HCT116 (cell line): ENCODE results near the gene C9orf152. TPM values are rescaled to one million over a fixed set of nuclear protein-coding genes. Genes with fewer than 3 reads are reported as not detected.
A peak's percentile ranks its signal among the peaks of the same experiment; 100 is the strongest.
"Not testable (repeated sequence)": the region's sequence is repeated elsewhere in the genome, so short reads cannot be mapped to it uniquely, and the experiment has no call there.

Source experiments
- ATAC-seq: fragments of 200-7000 bp; cut with Tn5 transposase; 2 replicates; pipeline ENCODE4 v1.9.1; 2020; ENCODE audit warnings: mild to moderate bottlenecking, moderate library complexity
- BruUV-seq: library from RNA; stranded (reverse); fragments of 400-500 nt; replicated peaks from 2 replicates; lab custom pipeline; 2021; lab: Mats Ljungman, UMichigan
- CTCF ChIA-PET: fragments of 300-600 bp; sonication (Branson Sonifier 250); formaldehyde crosslinking; loops from one replicate; lab custom pipeline; 2021; ENCODE audit warnings: antibody characterized with exemption; lab: Charles Lee
- POLR2A ChIA-PET: fragments of 300-600, 350-600 bp; sonication (Branson Sonifier 250); formaldehyde crosslinking; loops from one replicate; lab custom pipeline; 2021; ENCODE audit warnings: antibody characterized with exemption; lab: Charles Lee
- RAD21 ChIA-PET, 2 experiments: fragments of 300-600 bp; sonication (Branson Sonifier 250); formaldehyde crosslinking; loops; one replicate each; lab custom pipeline; 2023; ENCODE audit warnings: low total read pairs in 2 of 2; ENCODE audit not compliant: uncharacterized antibody in 2 of 2, unreplicated experiment in 2 of 2, low non-redundant PET in 1 of 2; lab: Charles Lee
- DNase-seq: peaks from one replicate; pipeline ENCODE4 v3.0.0-alpha.2; 2010; ENCODE audit warnings: low read depth, low spot score
- H2AFZ ChIP-seq: fragments of 200-600 bp; shearing (Covaris generic), sonication (generic); 2 replicates; pipeline ENCODE4 v1.6.1; 2017; ENCODE audit warnings: low read depth, mixed run types, mixed read lengths, antibody characterized with exemption, low read length; ENCODE audit not compliant: poor library complexity, severe bottlenecking
- H3K27ac ChIP-seq: 2 replicates; pipeline ENCODE4 v1.5.1; 2012; ENCODE audit warnings: low read depth, low read length
- H3K27me3 ChIP-seq: fragments of 200-600 bp; sonication (generic); 2 replicates; pipeline ENCODE4 v1.6.1; 2016; ENCODE audit warnings: mixed run types, low read length, mixed read lengths; ENCODE audit not compliant: insufficient read depth
- H3K36me3 ChIP-seq, 2 experiments: fragments of 200-500 bp in 1 of 2; fragments of 200-600 bp in 1 of 2; sonication (Bioruptor generic) in 1 of 2; sonication (generic) in 1 of 2; 2 replicates each; pipeline versions ENCODE4 v1.5.1 to v1.6.1; 2014 to 2016; ENCODE audit warnings: low read length in 2 of 2, inconsistent platforms in 1 of 2, mixed read lengths in 1 of 2, mixed run types in 1 of 2; ENCODE audit not compliant: insufficient read depth in 2 of 2, control insufficient read depth in 1 of 2
- H3K4me1 ChIP-seq, 2 experiments: fragments of 200-600 bp in 1 of 2; sonication (generic) in 1 of 2; 2 replicates each; pipeline versions ENCODE4 v1.5.1 to v1.6.1; 2012 to 2017; ENCODE audit warnings: low read length in 2 of 2, inconsistent platforms in 1 of 2, mild to moderate bottlenecking in 1 of 2, mixed read lengths in 1 of 2, mixed run types in 1 of 2, moderate library complexity in 1 of 2; ENCODE audit not compliant: insufficient read depth in 2 of 2, control insufficient read depth in 1 of 2
- H3K4me2 ChIP-seq: fragments of 200-600 bp; sonication (generic); 2 replicates; pipeline ENCODE4 v1.6.1; 2017; ENCODE audit warnings: mixed run types, low read length, mixed read lengths
- H3K4me3 ChIP-seq, 2 experiments: fragments of 200-600 bp in 1 of 2; sonication (generic) in 1 of 2; replicated peaks in 1 of 2; 2 replicates each; pipeline ENCODE4 v1.5.1; 2011 to 2016; ENCODE audit warnings: low read length in 2 of 2, control low read depth in 1 of 2, low read depth in 1 of 2, mild to moderate bottlenecking in 1 of 2, mixed read lengths in 1 of 2, mixed run types in 1 of 2
- H3K79me2 ChIP-seq: fragments of 200-600 bp; sonication (generic); 2 replicates; pipeline ENCODE4 v1.6.1; 2017; ENCODE audit warnings: mild to moderate bottlenecking, mixed run types, low read length, moderate library complexity, mixed read lengths; ENCODE audit not compliant: insufficient read depth
- H3K9ac ChIP-seq: fragments of 200-600 bp; sonication (generic); 2 replicates; pipeline ENCODE4 v1.6.1; 2016; ENCODE audit warnings: low read length, mixed read lengths
- H3K9me2 ChIP-seq: fragments of 200-600 bp; sonication (generic), shearing (Covaris generic); 2 replicates; pipeline ENCODE4 v1.6.1; 2017; ENCODE audit warnings: mixed run types, mild to moderate bottlenecking, moderate library complexity; ENCODE audit not compliant: insufficient read depth
- H3K9me3 ChIP-seq, 2 experiments: fragments of 200-500 bp in 1 of 2; fragments of 200-600 bp in 1 of 2; sonication (Bioruptor generic) in 1 of 2; sonication (generic) in 1 of 2; 2 replicates each; pipeline ENCODE4 v1.6.1; 2014 to 2017; ENCODE audit warnings: low read length in 2 of 2, mixed read lengths in 2 of 2, inconsistent platforms in 1 of 2, low read depth in 1 of 2, mild to moderate bottlenecking in 1 of 2, mixed run types in 1 of 2, moderate library complexity in 1 of 2; ENCODE audit not compliant: control insufficient read depth in 1 of 2, insufficient read depth in 1 of 2
- H4K20me1 ChIP-seq: fragments of 200-600 bp; sonication (generic), shearing (Covaris generic); 2 replicates; pipeline ENCODE4 v1.6.1; 2017; ENCODE audit warnings: mixed run types, mild to moderate bottlenecking, moderate library complexity; ENCODE audit not compliant: insufficient read depth
- POLR2AphosphoS5 ChIP-seq: IDR thresholded peaks from 2 replicates; pipeline ENCODE4 v1.6.1; 2011; ENCODE audit warnings: mild to moderate bottlenecking, low read depth, low read length, moderate library complexity
- RAD21 ChIP-seq: IDR thresholded peaks from 2 replicates; pipeline ENCODE4 v1.6.1; 2012; ENCODE audit warnings: low read depth, mild to moderate bottlenecking
- ZFX ChIP-seq: fragments of 450-650 bp; IDR thresholded peaks from 2 replicates; pipeline ENCODE4 v1.6.1; 2017
- intact Hi-C: fragments of 100-400 bp; cut with micrococcal nuclease; formaldehyde crosslinking; loops from 2 replicates; pipeline ENCODE4 v1.10.0; 2022
- total RNA-seq: library from RNA; stranded (reverse); gene quantifications from one replicate; pipeline ENCODE4 v1.2.1, GENCODE V29; 2021; ENCODE audit not compliant: unreplicated experiment

Gene C9orf152
- total RNA-seq, 1 experiment from 2014 or later = not detected

DNA sequence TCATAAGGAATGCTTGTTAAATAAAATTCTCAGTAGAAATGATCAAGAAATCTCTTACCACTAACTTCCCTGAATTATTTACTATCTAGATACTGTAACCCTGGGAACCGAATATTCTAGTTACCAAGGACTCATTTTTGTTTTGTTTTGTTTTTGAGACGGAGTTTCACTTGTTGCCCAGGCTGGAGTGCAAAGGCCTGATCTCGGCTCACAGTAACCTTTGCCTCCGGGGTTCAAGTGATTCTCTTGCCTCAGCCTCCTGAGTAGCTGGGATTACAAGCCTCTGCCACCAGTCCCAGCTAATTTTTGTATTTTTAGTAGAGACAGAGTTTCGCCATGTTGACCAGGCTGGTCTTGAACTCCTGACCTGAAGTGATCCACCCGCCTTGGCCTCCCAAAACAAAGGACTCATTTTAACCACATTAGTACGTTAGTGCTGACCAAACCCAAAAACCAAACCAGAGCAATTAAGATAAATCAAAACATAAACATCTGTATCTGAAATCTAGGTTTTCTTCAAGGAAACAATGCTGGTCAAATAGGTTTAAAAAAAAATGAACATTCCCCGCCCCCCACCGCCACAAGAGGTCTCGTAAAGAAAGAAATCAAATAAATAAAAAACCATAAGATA, 44.7 kb upstream of the C9orf152 start:
- ChIA-PET POLR2A (no interaction called here), CTCF (no interaction called here), RAD21 (no interaction called here)
- no peak for DNase-seq
- peaks cover 67% of the 10 kb centered on the region; the same call in 1 of the 2 replicates for H4K20me1 ChIP-seq
- peaks cover 22 to 34% of the 10 kb centered on the region in 2 experiments for H3K36me3 ChIP-seq
- H3K27ac ChIP-seq = no peak overlapping the region
- peaks cover 7 to 36% of the 10 kb centered on the region in 2 experiments for H3K4me1 ChIP-seq
- no peak overlapping the region for H3K4me3 ChIP-seq
- intact Hi-C loops = no loop called here
- no peak overlapping the region for H3K9ac ChIP-seq
- no peaks in the 10 kb centered on the region for H3K9me2 ChIP-seq
- H3K9me3 ChIP-seq = no peaks in the 10 kb centered on the region
- peaks cover 87% of the 10 kb centered on the region for H3K79me2 ChIP-seq
- H3K27me3 ChIP-seq = no peaks in the 10 kb centered on the region
- TF ChIP-seq ZFX (no peak), POLR2AphosphoS5 (no peak), RAD21 (no peak)
- no peak overlapping the region for H2AFZ ChIP-seq
- 0 out of 2 replicates have a peak overlapping the region, but pooled peaks have one; percentile 3 for H3K4me2 ChIP-seq
- no peak for ATAC-seq
- BruUV-seq = no TSS peak

DNA sequence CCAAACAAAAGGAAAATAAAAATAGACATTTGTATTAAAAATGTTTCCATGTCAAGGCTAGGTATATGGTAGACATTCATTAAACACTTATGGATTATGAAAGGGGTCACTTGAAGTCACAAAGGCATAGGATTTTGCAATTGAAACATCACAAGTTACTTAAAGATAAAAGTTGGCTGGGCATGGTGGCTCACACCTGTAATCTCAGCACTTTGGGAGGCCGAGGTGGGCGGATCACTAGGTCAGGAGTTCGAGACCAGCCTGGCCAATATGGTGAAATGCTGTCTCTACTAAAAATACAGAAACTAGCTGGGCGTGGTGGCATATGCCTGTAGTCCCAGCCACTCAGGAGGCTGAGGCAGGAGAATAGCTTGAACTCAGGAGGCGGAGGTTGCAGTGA, 43.8 kb upstream of the C9orf152 start:
- H2AFZ ChIP-seq, RAD21 ChIA-PET, H3K27me3 ChIP-seq, H3K4me2 ChIP-seq, DNase-seq, POLR2A ChIA-PET, BruUV-seq, H3K9ac ChIP-seq, H3K9me2 ChIP-seq, H3K27ac ChIP-seq, ATAC-seq, H3K9me3 ChIP-seq, intact Hi-C loops, H3K4me3 ChIP-seq, CTCF ChIA-PET: not testable (repeated sequence)
- peaks cover 25 to 41% of the 10 kb centered on the region in 2 experiments for H3K36me3 ChIP-seq
- H3K4me1 ChIP-seq = peaks cover 6 to 27% of the 10 kb centered on the region in 2 experiments
- H4K20me1 ChIP-seq = peaks cover 72% of the 10 kb centered on the region
- peaks cover 96% of the 10 kb centered on the region for H3K79me2 ChIP-seq
